Coronary artery (tissue), 2 donors: ENCODE data around the gene TFAP2A.

ENCODE experiments used
- DNase-seq: peaks from one replicate; pipeline ENCODE4 v3.0.0-alpha.2; 2017; ENCODE audit warnings: low spot score
- H3K27ac ChIP-seq, 2 donors: fragments of 200-600 bp; sonication (generic); one replicate each; pipeline ENCODE4 v1.5.1; 2016 to 2019
- H3K4me3 ChIP-seq: fragments of 200-600 bp; sonication (generic); 2 replicates; pipeline ENCODE4 v1.5.1; 2016; ENCODE audit warnings: mild to moderate bottlenecking, moderate library complexity
- TF ChIP-seq, protein P1 (sequence below): fragments of 200-600 bp; sonication (generic); IDR thresholded peaks from one replicate; pipeline ENCODE4 v1.5.1; 2019; ENCODE audit warnings: antibody characterized with exemption

Gene TFAP2A

GRCh38 chr6:10426781-10427279 is 12.0 kb upstream of the TFAP2A start:
- Histone ChIP-seq H3K4me3 (peak overlapping the region; percentile 76), H3K27ac (no peak overlapping the region)
- TF ChIP-seq, protein P1, sequence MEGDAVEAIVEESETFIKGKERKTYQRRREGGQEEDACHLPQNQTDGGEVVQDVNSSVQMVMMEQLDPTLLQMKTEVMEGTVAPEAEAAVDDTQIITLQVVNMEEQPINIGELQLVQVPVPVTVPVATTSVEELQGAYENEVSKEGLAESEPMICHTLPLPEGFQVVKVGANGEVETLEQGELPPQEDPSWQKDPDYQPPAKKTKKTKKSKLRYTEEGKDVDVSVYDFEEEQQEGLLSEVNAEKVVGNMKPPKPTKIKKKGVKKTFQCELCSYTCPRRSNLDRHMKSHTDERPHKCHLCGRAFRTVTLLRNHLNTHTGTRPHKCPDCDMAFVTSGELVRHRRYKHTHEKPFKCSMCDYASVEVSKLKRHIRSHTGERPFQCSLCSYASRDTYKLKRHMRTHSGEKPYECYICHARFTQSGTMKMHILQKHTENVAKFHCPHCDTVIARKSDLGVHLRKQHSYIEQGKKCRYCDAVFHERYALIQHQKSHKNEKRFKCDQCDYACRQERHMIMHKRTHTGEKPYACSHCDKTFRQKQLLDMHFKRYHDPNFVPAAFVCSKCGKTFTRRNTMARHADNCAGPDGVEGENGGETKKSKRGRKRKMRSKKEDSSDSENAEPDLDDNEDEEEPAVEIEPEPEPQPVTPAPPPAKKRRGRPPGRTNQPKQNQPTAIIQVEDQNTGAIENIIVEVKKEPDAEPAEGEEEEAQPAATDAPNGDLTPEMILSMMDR = no peak
- no peak for DNase-seq

DNA sequence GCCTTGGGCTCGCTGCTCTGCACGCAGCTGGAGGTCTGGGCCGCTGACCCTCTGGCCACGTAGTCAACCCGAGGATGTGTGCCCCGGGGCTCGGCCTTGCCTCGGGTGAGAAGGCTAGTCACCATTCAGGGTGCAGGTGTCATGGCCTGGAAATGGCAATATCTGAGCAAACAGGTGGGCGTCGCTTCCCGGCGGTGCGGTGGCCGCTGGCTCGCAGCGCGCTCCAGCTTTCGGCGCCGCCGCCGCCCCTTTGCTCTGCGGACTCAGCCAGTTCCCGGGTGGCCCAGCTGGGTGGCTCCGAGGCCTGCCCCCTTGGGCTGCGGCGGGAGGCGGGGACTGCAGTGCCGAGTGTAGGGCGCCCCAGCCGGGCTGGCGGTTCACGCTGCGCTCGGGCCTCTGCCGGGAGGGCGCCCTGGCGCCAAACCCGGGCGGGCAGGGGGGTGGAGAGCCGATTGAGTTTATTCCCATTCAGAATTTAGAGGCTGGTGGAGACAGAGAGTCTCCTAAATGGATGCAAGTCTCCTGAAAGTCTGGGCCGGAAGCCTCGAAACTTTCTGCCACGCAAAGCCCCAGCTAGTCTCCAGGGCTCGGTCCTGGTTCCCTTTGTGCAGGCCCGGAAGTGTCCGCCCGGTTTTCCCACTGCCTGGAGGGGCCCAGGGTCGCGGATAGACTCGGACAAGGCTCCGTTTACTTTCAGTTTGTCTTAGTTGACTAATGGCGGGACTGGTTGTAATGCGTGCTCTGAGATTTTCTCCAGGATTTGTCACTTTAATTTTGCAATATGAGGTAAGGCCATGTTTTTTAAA is 11.3 kb upstream of the TFAP2A start:
- DNase-seq = no peak

GRCh38 chr6:10425176-10425974 is 10.5 kb upstream of the TFAP2A start:
- TF ChIP-seq, protein P1 = no peak
- no peak for DNase-seq

More for the DNA sequence above, 11.3 kb upstream of the TFAP2A start:
- TF ChIP-seq, protein P1 = no peak
- Histone ChIP-seq H3K27ac (no peak overlapping the region), H3K4me3 (peak overlapping the region; percentile 76)

DNA sequence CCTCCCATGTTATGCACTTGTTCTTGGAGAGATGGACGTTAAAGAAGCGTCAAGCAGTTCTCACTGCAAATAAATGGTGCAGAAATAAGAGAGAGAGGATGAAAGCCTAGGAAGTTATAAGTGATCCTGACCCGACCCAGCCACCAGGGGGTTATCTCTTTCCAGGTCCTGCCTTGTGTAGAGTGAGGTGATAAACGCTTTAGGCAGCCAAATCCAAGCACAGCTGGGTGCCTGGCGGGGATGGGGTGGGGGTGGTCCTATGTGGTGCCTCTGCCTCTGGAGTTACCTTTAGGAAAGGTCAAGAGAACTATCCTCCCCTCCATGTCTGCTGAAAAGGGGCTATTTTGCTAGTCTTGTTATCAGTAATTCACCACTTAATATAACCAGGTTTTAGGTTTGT is 9.2 kb upstream of the TFAP2A start:
- no peak for DNase-seq
- no peak overlapping the region for H3K27ac ChIP-seq
- H3K4me3 ChIP-seq = no peak overlapping the region
- TF ChIP-seq, protein P1 = no peak

More at GRCh38 chr6:10425176-10425974, 10.5 kb upstream of the TFAP2A start:
- peak overlapping the region; percentile 76 for H3K4me3 ChIP-seq
- no peak overlapping the region for H3K27ac ChIP-seq

DNA sequence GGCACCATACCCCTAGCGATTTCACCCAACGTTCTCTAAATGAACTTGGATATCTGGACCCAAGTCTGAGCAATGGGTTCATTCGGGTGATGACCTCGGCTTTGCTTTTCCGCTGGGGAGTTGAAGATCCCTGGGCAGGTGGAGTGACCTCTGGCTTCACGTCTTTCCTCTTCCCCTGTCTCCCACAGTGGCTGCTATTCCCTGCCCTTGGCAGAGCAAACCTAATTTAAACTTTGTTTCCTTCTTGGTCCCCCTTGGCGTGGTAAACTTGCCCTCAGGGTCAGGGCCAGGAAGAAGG is 7.8 kb upstream of the TFAP2A start:
- Histone ChIP-seq H3K4me3 (no peak overlapping the region), H3K27ac (no peak overlapping the region)
- TF ChIP-seq, protein P1 = no peak
- no peak for DNase-seq

GRCh38 chr6:10421921-10422736 is 7.3 kb upstream of the TFAP2A start:
- Histone ChIP-seq H3K4me3 (no peak overlapping the region), H3K27ac (no peak overlapping the region)
- TF ChIP-seq, protein P1 = no peak
- no peak for DNase-seq
